OCI-LY1 (cell line): ENCODE measurements around the gene P3H4.

Experiments
- EZH2 ChIP-seq: fragments of 200-600 bp; sonication (generic), shearing (Covaris generic); IDR thresholded peaks from 2 replicates; pipeline ENCODE4 v1.8.0; 2017; ENCODE audit warnings: borderline replicate concordance, mixed run types, mild to moderate bottlenecking, antibody characterized with exemption, low read length, moderate library complexity, mixed read lengths
- TF ChIP-seq, protein P1 (sequence below): fragments of 200-600 bp; sonication (generic), shearing (Covaris generic); IDR thresholded peaks from 2 replicates; pipeline ENCODE4 v1.5.1; 2017; ENCODE audit warnings: mild to moderate bottlenecking, antibody characterized with exemption, low read length, moderate library complexity, mixed read lengths

DNA sequence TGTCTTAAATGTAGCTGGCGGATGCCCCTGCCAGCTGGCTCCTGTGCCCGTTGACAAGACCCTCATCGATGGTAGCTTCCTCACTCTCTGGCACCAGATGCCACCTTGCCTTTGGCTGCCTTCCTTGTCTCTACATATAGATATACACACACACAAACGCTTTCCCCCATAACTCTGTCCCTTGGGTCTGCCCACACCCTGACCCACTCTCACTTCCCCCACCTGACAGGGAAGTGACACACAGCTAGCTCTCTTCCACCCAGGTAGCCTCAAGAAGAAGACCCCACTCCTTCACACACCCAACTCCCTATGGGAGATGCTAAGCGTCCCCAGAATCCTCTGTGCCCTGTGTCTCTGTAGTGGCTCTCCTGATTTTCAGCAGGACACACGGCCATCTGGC, 50.9 kb downstream of the P3H4 start:
- TF ChIP-seq, protein P1, sequence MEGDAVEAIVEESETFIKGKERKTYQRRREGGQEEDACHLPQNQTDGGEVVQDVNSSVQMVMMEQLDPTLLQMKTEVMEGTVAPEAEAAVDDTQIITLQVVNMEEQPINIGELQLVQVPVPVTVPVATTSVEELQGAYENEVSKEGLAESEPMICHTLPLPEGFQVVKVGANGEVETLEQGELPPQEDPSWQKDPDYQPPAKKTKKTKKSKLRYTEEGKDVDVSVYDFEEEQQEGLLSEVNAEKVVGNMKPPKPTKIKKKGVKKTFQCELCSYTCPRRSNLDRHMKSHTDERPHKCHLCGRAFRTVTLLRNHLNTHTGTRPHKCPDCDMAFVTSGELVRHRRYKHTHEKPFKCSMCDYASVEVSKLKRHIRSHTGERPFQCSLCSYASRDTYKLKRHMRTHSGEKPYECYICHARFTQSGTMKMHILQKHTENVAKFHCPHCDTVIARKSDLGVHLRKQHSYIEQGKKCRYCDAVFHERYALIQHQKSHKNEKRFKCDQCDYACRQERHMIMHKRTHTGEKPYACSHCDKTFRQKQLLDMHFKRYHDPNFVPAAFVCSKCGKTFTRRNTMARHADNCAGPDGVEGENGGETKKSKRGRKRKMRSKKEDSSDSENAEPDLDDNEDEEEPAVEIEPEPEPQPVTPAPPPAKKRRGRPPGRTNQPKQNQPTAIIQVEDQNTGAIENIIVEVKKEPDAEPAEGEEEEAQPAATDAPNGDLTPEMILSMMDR, result no peak
- no peak for TF ChIP-seq EZH2
